GM12801 (cell line): ENCODE data around the gene B4GALT5.

Experiments used
- CTCF ChIP-seq: IDR thresholded peaks from one replicate; pipeline ENCODE4 v1.5.1; 2011; ENCODE audit warnings: control low read depth; ENCODE audit not compliant: insufficient read length; ENCODE audit errors: extremely low read depth

B4GALT5 gene

GRCh38 chr20:49653925-49654434 lies 59.7 kb downstream of the B4GALT5 start:
- TF ChIP-seq CTCF: no peak

GRCh38 chr20:49649672-49650071 lies 64.0 kb downstream of the B4GALT5 start:
- no peak for TF ChIP-seq CTCF

- no peak for TF ChIP-seq CTCF
Measured at GRCh38 chr20:49647550-49647949, 66.1 kb downstream of the B4GALT5 start.

GRCh38 chr20:49646528-49646927 lies 67.2 kb downstream of the B4GALT5 start:
- no peak for TF ChIP-seq CTCF

- TF ChIP-seq CTCF: no peak
Measured at GRCh38 chr20:49646126-49646525, 67.6 kb downstream of the B4GALT5 start.

- TF ChIP-seq CTCF: no peak
Measured at GRCh38 chr20:49644980-49645565, 68.6 kb downstream of the B4GALT5 start.

- no peak for TF ChIP-seq CTCF
Measured at GRCh38 chr20:49642816-49643215, 70.9 kb downstream of the B4GALT5 start.
